HCT116 (cell line): ENCODE results near the gene ADGRG7. TPM values are rescaled to one million over a fixed set of nuclear protein-coding genes. Genes with fewer than 3 reads are reported as not detected.

Experiments
- ATAC-seq: fragments of 200-7000 bp; cut with Tn5 transposase; 2 replicates; pipeline ENCODE4 v1.9.1; 2020; ENCODE audit warnings: mild to moderate bottlenecking, moderate library complexity
- BruUV-seq: library from RNA; stranded (reverse); fragments of 400-500 nt; replicated peaks from 2 replicates; lab custom pipeline; 2021; lab: Mats Ljungman, UMichigan
- CTCF ChIA-PET: fragments of 300-600 bp; sonication (Branson Sonifier 250); formaldehyde crosslinking; loops from one replicate; lab custom pipeline; 2021; ENCODE audit warnings: antibody characterized with exemption; lab: Charles Lee
- POLR2A ChIA-PET: fragments of 300-600, 350-600 bp; sonication (Branson Sonifier 250); formaldehyde crosslinking; loops from one replicate; lab custom pipeline; 2021; ENCODE audit warnings: antibody characterized with exemption; lab: Charles Lee
- RAD21 ChIA-PET, 2 experiments: fragments of 300-600 bp; sonication (Branson Sonifier 250); formaldehyde crosslinking; loops; one replicate each; lab custom pipeline; 2023; ENCODE audit warnings: low total read pairs in 2 of 2; ENCODE audit not compliant: uncharacterized antibody in 2 of 2, unreplicated experiment in 2 of 2, low non-redundant PET in 1 of 2; lab: Charles Lee
- DNase-seq: peaks from one replicate; pipeline ENCODE4 v3.0.0-alpha.2; 2010; ENCODE audit warnings: low read depth, low spot score
- H2AFZ ChIP-seq: fragments of 200-600 bp; shearing (Covaris generic), sonication (generic); 2 replicates; pipeline ENCODE4 v1.6.1; 2017; ENCODE audit warnings: low read depth, mixed run types, mixed read lengths, antibody characterized with exemption, low read length; ENCODE audit not compliant: poor library complexity, severe bottlenecking
- H3K27ac ChIP-seq: 2 replicates; pipeline ENCODE4 v1.5.1; 2012; ENCODE audit warnings: low read depth, low read length
- H3K27me3 ChIP-seq: fragments of 200-600 bp; sonication (generic); 2 replicates; pipeline ENCODE4 v1.6.1; 2016; ENCODE audit warnings: mixed run types, low read length, mixed read lengths; ENCODE audit not compliant: insufficient read depth
- H3K36me3 ChIP-seq, 2 experiments: fragments of 200-500 bp in 1 of 2; fragments of 200-600 bp in 1 of 2; sonication (Bioruptor generic) in 1 of 2; sonication (generic) in 1 of 2; 2 replicates each; pipeline versions ENCODE4 v1.5.1 to v1.6.1; 2014 to 2016; ENCODE audit warnings: low read length in 2 of 2, inconsistent platforms in 1 of 2, mixed read lengths in 1 of 2, mixed run types in 1 of 2; ENCODE audit not compliant: insufficient read depth in 2 of 2, control insufficient read depth in 1 of 2
- H3K4me1 ChIP-seq, 2 experiments: fragments of 200-600 bp in 1 of 2; sonication (generic) in 1 of 2; 2 replicates each; pipeline versions ENCODE4 v1.5.1 to v1.6.1; 2012 to 2017; ENCODE audit warnings: low read length in 2 of 2, inconsistent platforms in 1 of 2, mild to moderate bottlenecking in 1 of 2, mixed read lengths in 1 of 2, mixed run types in 1 of 2, moderate library complexity in 1 of 2; ENCODE audit not compliant: insufficient read depth in 2 of 2, control insufficient read depth in 1 of 2
- H3K4me2 ChIP-seq: fragments of 200-600 bp; sonication (generic); 2 replicates; pipeline ENCODE4 v1.6.1; 2017; ENCODE audit warnings: mixed run types, low read length, mixed read lengths
- H3K4me3 ChIP-seq, 2 experiments: fragments of 200-600 bp in 1 of 2; sonication (generic) in 1 of 2; replicated peaks in 1 of 2; 2 replicates each; pipeline ENCODE4 v1.5.1; 2011 to 2016; ENCODE audit warnings: low read length in 2 of 2, control low read depth in 1 of 2, low read depth in 1 of 2, mild to moderate bottlenecking in 1 of 2, mixed read lengths in 1 of 2, mixed run types in 1 of 2
- H3K79me2 ChIP-seq: fragments of 200-600 bp; sonication (generic); 2 replicates; pipeline ENCODE4 v1.6.1; 2017; ENCODE audit warnings: mild to moderate bottlenecking, mixed run types, low read length, moderate library complexity, mixed read lengths; ENCODE audit not compliant: insufficient read depth
- H3K9ac ChIP-seq: fragments of 200-600 bp; sonication (generic); 2 replicates; pipeline ENCODE4 v1.6.1; 2016; ENCODE audit warnings: low read length, mixed read lengths
- H3K9me2 ChIP-seq: fragments of 200-600 bp; sonication (generic), shearing (Covaris generic); 2 replicates; pipeline ENCODE4 v1.6.1; 2017; ENCODE audit warnings: mixed run types, mild to moderate bottlenecking, moderate library complexity; ENCODE audit not compliant: insufficient read depth
- H3K9me3 ChIP-seq, 2 experiments: fragments of 200-500 bp in 1 of 2; fragments of 200-600 bp in 1 of 2; sonication (Bioruptor generic) in 1 of 2; sonication (generic) in 1 of 2; 2 replicates each; pipeline ENCODE4 v1.6.1; 2014 to 2017; ENCODE audit warnings: low read length in 2 of 2, mixed read lengths in 2 of 2, inconsistent platforms in 1 of 2, low read depth in 1 of 2, mild to moderate bottlenecking in 1 of 2, mixed run types in 1 of 2, moderate library complexity in 1 of 2; ENCODE audit not compliant: control insufficient read depth in 1 of 2, insufficient read depth in 1 of 2
- H4K20me1 ChIP-seq: fragments of 200-600 bp; sonication (generic), shearing (Covaris generic); 2 replicates; pipeline ENCODE4 v1.6.1; 2017; ENCODE audit warnings: mixed run types, mild to moderate bottlenecking, moderate library complexity; ENCODE audit not compliant: insufficient read depth
- ATF3 ChIP-seq: IDR thresholded peaks from 2 replicates; pipeline ENCODE4 v1.6.1; 2012
- CBX3 ChIP-seq: IDR thresholded peaks from 2 replicates; pipeline ENCODE4 v1.6.1; 2012; ENCODE audit warnings: low read depth
- ELF1 ChIP-seq: IDR thresholded peaks from 2 replicates; pipeline ENCODE4 v1.6.1; 2012; ENCODE audit warnings: low read depth, borderline replicate concordance
- EZH2phosphoT487 ChIP-seq: fragments of 200-600 bp; IDR thresholded peaks from 2 replicates; pipeline ENCODE4 v1.6.1; 2018; ENCODE audit warnings: antibody characterized with exemption, borderline replicate concordance
- FOSL1 ChIP-seq: IDR thresholded peaks from 2 replicates; pipeline ENCODE4 v1.6.1; 2012; ENCODE audit warnings: low read depth
- POLR2A ChIP-seq: IDR thresholded peaks from 2 replicates; pipeline ENCODE4 v1.7.0; 2011; ENCODE audit warnings: borderline replicate concordance; ENCODE audit not compliant: insufficient read depth, insufficient read length; ENCODE audit errors: extremely low read depth
- POLR2AphosphoS5 ChIP-seq: IDR thresholded peaks from 2 replicates; pipeline ENCODE4 v1.6.1; 2011; ENCODE audit warnings: mild to moderate bottlenecking, low read depth, low read length, moderate library complexity
- RAD21 ChIP-seq: IDR thresholded peaks from 2 replicates; pipeline ENCODE4 v1.6.1; 2012; ENCODE audit warnings: low read depth, mild to moderate bottlenecking
- REST ChIP-seq: IDR thresholded peaks from 2 replicates; pipeline ENCODE4 v1.6.1; 2012; ENCODE audit warnings: low read depth
- SIN3A ChIP-seq: IDR thresholded peaks from 2 replicates; pipeline ENCODE4 v1.6.1; 2012; ENCODE audit warnings: low read depth
- SP1 ChIP-seq: IDR thresholded peaks from 2 replicates; pipeline ENCODE4 v1.6.1; 2012; ENCODE audit warnings: low read depth
- SRF ChIP-seq: IDR thresholded peaks from 2 replicates; pipeline ENCODE4 v1.6.1; 2012; ENCODE audit warnings: low read depth
- TCF7L2 ChIP-seq: IDR thresholded peaks from 2 replicates; pipeline ENCODE4 v1.7.0; 2011; ENCODE audit warnings: borderline replicate concordance, inconsistent platforms; ENCODE audit not compliant: insufficient read depth, insufficient read length; ENCODE audit errors: extremely low read depth
- YY1 ChIP-seq: IDR thresholded peaks from 2 replicates; pipeline ENCODE4 v1.6.1; 2011; ENCODE audit warnings: low read length, low read depth, moderate library complexity, mild to moderate bottlenecking; ENCODE audit not compliant: insufficient replicate concordance; ENCODE audit errors: extremely low read depth
- ZNF274 ChIP-seq: fragments of 200-500 bp; sonication (Bioruptor generic); IDR thresholded peaks from 2 replicates; pipeline ENCODE4 v1.6.1; 2014; ENCODE audit warnings: mild to moderate bottlenecking, low read depth, low read length, inconsistent platforms
- intact Hi-C: fragments of 100-400 bp; cut with micrococcal nuclease; formaldehyde crosslinking; loops from 2 replicates; pipeline ENCODE4 v1.10.0; 2022
- total RNA-seq: library from RNA; stranded (reverse); gene quantifications from one replicate; pipeline ENCODE4 v1.2.1, GENCODE V29; 2021; ENCODE audit not compliant: unreplicated experiment

Gene ADGRG7
- total RNA-seq, 1 experiment from 2014 or later: not detected

GRCh38 chr3:100641471-100642032, 32.2 kb downstream of the ADGRG7 start:
- RAD21 ChIA-PET: no interaction called here
- H3K4me3 ChIP-seq: no peak overlapping the region
- H3K9me2 ChIP-seq: no peaks in the 10 kb centered on the region

More at GRCh38 chr3:100641471-100642032, 32.2 kb downstream of the ADGRG7 start:
- ChIA-PET POLR2A (no interaction called here), CTCF (no interaction called here)
- no peaks in the 10 kb centered on the region for H4K20me1 ChIP-seq
- no peaks in the 10 kb centered on the region for H3K79me2 ChIP-seq
- H3K27me3 ChIP-seq: no peaks in the 10 kb centered on the region
- H3K9ac ChIP-seq: no peak overlapping the region
- no peak for ATAC-seq
- H3K4me2 ChIP-seq: no peak overlapping the region
- no peaks in the 10 kb centered on the region for H3K36me3 ChIP-seq
- H2AFZ ChIP-seq: no peak overlapping the region
- intact Hi-C loops: no loop called here
- TF ChIP-seq TCF7L2: no peak
- TF ChIP-seq RAD21: no peak
- TF ChIP-seq FOSL1: no peak
- TF ChIP-seq YY1: no peak
- no peak for TF ChIP-seq POLR2AphosphoS5
- TF ChIP-seq SIN3A: no peak
- TF ChIP-seq POLR2A: no peak
- no peak for TF ChIP-seq ATF3
- TF ChIP-seq ELF1: no peak
- no peak for TF ChIP-seq REST
- no peak for TF ChIP-seq SRF
- TF ChIP-seq ZNF274: no peak
- TF ChIP-seq SP1: no peak
- TF ChIP-seq EZH2phosphoT487: no peak
- TF ChIP-seq CBX3: no peak
- no TSS peak for BruUV-seq
- no peaks in the 10 kb centered on the region for H3K9me3 ChIP-seq
- no peaks in the 10 kb centered on the region for H3K4me1 ChIP-seq
- H3K27ac ChIP-seq: no peak overlapping the region
- no peak for DNase-seq
